ENCODE results near the gene UQCC3. TPM values are rescaled to one million over a fixed set of nuclear protein-coding genes. Genes with fewer than 3 reads are reported as not detected.
A peak's percentile ranks its signal among the peaks of the same experiment; 100 is the strongest.

Gene UQCC3
- total and polyA plus RNA-seq, 9 of the 15 experiments (the other 6 are each of a cell fraction or from before 2014, with no cell fraction given): 3.3 to 44.3 (median 8.0) TPM

- no peak for TF ChIP-seq THRA (IDR thresholded peaks at IDR 0.05)
- no peak for TF ChIP-seq TRIM28 (IDR thresholded peaks at IDR 0.05)
- no peak for TF ChIP-seq ASH1L (IDR thresholded peaks at IDR 0.05; ENCODE audit: borderline replicate concordance, low read depth, partially characterized antibody)
- no peak for TF ChIP-seq CHD4 (IDR thresholded peaks at IDR 0.05; ENCODE audit: insufficient read depth, insufficient replicate concordance, low read depth, low read length, poor library complexity, severe bottlenecking)
- TF ChIP-seq ZNF140 (CRISPR knock-in tag; IDR thresholded peaks at IDR 0.05): no peak
- TF ChIP-seq POLR2A (conservative IDR thresholded peaks at IDR 0.05): peak; percentile 79
- no peak for TF ChIP-seq RBM25 (IDR thresholded peaks at IDR 0.05; ENCODE audit: low read depth, low read length, severe bottlenecking)
- no peak for TF ChIP-seq FIP1L1 (IDR thresholded peaks at IDR 0.05; ENCODE audit: low read depth, low read length, poor library complexity, severe bottlenecking)
- TF ChIP-seq ZC3H4 (CRISPR knock-in tag; IDR thresholded peaks at IDR 0.05; ENCODE audit: borderline replicate concordance): no peak
- peak; percentile 7; the same call in 1 of the 2 replicates for TF ChIP-seq CREM (IDR thresholded peaks at IDR 0.05; ENCODE audit: low read depth)
- TF ChIP-seq LCOR (CRISPR knock-in tag; IDR thresholded peaks at IDR 0.05): no peak
- no peak for TF ChIP-seq SMC3 (conservative IDR thresholded peaks at IDR 0.05; ENCODE audit: insufficient read depth, low read depth, low read length)
- TF ChIP-seq, protein P1, sequence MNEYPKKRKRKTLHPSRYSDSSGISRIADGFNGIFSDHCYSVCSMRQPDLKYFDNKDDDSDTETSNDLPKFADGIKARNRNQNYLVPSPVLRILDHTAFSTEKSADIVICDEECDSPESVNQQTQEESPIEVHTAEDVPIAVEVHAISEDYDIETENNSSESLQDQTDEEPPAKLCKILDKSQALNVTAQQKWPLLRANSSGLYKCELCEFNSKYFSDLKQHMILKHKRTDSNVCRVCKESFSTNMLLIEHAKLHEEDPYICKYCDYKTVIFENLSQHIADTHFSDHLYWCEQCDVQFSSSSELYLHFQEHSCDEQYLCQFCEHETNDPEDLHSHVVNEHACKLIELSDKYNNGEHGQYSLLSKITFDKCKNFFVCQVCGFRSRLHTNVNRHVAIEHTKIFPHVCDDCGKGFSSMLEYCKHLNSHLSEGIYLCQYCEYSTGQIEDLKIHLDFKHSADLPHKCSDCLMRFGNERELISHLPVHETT (CRISPR knock-in tag; conservative IDR thresholded peaks at IDR 0.05 in 1 of 2, IDR thresholded peaks at IDR 0.05 in 1 of 2): peak in 1 of 2 experiments; percentile 77; a peak in 2 of 4 replicates
- TF ChIP-seq GABPB1 (CRISPR knock-in tag; IDR thresholded peaks at IDR 0.05): peak; percentile 89
- no peak for TF ChIP-seq TCF15 (CRISPR knock-in tag; IDR thresholded peaks at IDR 0.05)
- TF ChIP-seq TFAP4 (CRISPR knock-in tag; IDR thresholded peaks at IDR 0.05; ENCODE audit: borderline replicate concordance): peak; percentile 98
- no peak for TF ChIP-seq ZNF253 (CRISPR knock-in tag; conservative IDR thresholded peaks at IDR 0.05)
- TF ChIP-seq NUFIP1 (IDR thresholded peaks at IDR 0.05; ENCODE audit: partially characterized antibody): no peak
- no peak for TF ChIP-seq SIRT6 (IDR thresholded peaks at IDR 0.05; ENCODE audit: low read depth, low read length)
- no peak for TF ChIP-seq STAT5B (CRISPR knock-in tag; IDR thresholded peaks at IDR 0.05)
- no peak for TF ChIP-seq GABPB2 (CRISPR knock-in tag; conservative IDR thresholded peaks at IDR 0.05)
- TF ChIP-seq CBX1 (IDR thresholded peaks at IDR 0.05; ENCODE audit: low read depth): no peak
- no peak for TF ChIP-seq TCFL5 (CRISPR knock-in tag; conservative IDR thresholded peaks at IDR 0.05)
- peak; percentile 64 for TF ChIP-seq CTBP1 (IDR thresholded peaks at IDR 0.05; ENCODE audit: borderline replicate concordance)
- no peak for TF ChIP-seq MTF1 (CRISPR knock-in tag; IDR thresholded peaks at IDR 0.05; ENCODE audit: borderline replicate concordance)
Measured at GRCh38 chr11:62705880-62706849, 34.7 kb downstream of the UQCC3 start (continued).
